Central memory CD8-positive, alpha-beta T cell (primary cell): ENCODE measurements around the gene C4orf46.

Source experiments
- ATAC-seq: fragments of 150-1000 bp; cut with Tn5 transposase; replicated peaks from 2 replicates; pipeline ENCODE4 v1.10.0; 2022; ENCODE audit warnings: mild to moderate bottlenecking, moderate FRiP score, moderate number of reproducible peaks; ENCODE audit not compliant: poor library complexity, severe bottlenecking; ENCODE audit errors: extremely low read depth
- DNase-seq, 2 donors: peaks; one replicate each; pipeline ENCODE4 v3.0.0; 2021; ENCODE audit warnings: low spot score in 2 of 2
- H3K27ac Mint-ChIP-seq: one replicate; pipeline ENCODE4 v1.8.0; 2022; ENCODE audit warnings: low read depth, mild to moderate bottlenecking, moderate library complexity, mixed read lengths
- H3K27me3 Mint-ChIP-seq: one replicate; pipeline ENCODE4 v1.8.0; 2022; ENCODE audit warnings: mixed read lengths
- H3K36me3 Mint-ChIP-seq: one replicate; pipeline ENCODE4 v1.8.0; 2022; ENCODE audit warnings: mild to moderate bottlenecking, moderate library complexity, mixed read lengths; ENCODE audit not compliant: insufficient read depth
- H3K4me1 Mint-ChIP-seq: one replicate; pipeline ENCODE4 v1.8.0; 2022; ENCODE audit warnings: mixed read lengths
- H3K4me3 Mint-ChIP-seq: one replicate; pipeline ENCODE4 v1.8.0; 2022; ENCODE audit warnings: mild to moderate bottlenecking, moderate library complexity, mixed read lengths
- H3K9me3 Mint-ChIP-seq: one replicate; pipeline ENCODE4 v1.8.0; 2022; ENCODE audit warnings: mixed read lengths

C4orf46 gene

DNA sequence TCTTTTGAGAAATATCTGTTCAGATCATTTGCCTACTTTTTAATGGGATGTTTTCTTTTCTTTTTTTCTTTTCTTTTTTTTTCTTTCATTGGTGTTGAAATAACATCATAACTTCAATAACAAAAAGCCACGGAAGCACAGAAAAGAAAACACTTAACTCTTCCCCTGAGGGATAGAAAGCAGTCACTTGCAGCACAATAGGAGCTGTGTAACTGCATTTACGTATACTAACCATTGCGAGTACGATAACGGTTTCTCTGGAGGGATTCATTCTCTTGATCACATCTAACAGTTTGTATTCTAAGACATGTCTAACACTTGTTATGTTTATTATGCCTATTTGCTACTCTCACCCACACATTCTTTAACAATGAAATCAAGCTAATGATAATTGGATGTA is 27.3 kb downstream of the C4orf46 start:
- Mint-ChIP-seq H3K9me3 (no peaks in the 10 kb centered on the region), H3K36me3 (no peaks in the 10 kb centered on the region), H3K27ac (no peak overlapping the region), H3K4me1 (no peaks in the 10 kb centered on the region), H3K4me3 (no peak overlapping the region), H3K27me3 (peaks cover 61% of the 10 kb centered on the region)
- ATAC-seq (no peak), DNase-seq (no peak)

DNA sequence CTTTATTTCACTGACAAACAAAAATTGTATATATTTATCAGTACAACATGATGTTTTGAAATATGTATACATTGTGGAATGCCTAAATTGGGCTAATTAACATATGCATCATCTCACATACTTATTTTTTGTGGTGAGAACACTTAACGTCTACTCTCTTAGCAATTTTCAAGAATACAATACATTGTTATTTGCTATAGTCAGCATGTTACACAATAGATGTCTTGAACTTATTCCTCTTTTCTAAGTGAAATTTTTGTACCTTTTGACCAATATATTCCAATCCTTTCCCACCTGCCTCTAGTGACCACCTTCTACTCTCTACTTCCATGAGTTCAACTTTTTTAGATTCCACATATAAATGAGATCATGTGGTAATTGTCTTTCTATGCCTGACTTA is 35.1 kb downstream of the C4orf46 start:
- no peaks in the 10 kb centered on the region for H3K9me3 Mint-ChIP-seq
- H3K4me3 Mint-ChIP-seq: no peak overlapping the region
- no peaks in the 10 kb centered on the region for H3K36me3 Mint-ChIP-seq
- H3K27me3 Mint-ChIP-seq: peaks cover 36% of the 10 kb centered on the region
- H3K27ac Mint-ChIP-seq: no peak overlapping the region
- H3K4me1 Mint-ChIP-seq: no peaks in the 10 kb centered on the region
- DNase-seq: no peak
- ATAC-seq: no peak

DNA sequence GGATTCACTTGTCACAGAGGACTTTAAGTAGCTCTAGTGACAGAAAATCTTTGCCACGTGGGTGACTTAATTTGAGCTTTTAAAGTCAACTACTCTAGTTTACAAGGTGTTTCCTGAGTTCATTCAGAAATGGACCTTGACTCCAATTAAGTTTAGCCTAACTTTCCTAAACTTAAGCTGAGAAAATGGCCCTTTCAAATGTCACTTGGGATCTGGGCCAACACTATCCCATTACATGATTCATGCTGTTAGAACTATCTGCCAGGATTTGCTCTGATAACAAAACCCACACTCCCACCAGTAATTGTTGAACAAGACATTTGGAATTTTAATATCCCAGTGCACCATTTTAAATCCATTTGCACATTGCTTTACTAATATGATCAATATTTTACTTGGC is 40.8 kb downstream of the C4orf46 start:
- ATAC-seq (no peak), DNase-seq (no peak)
- no peak overlapping the region for H3K4me3 Mint-ChIP-seq
- H3K27me3 Mint-ChIP-seq: no peaks in the 10 kb centered on the region
- H3K4me1 Mint-ChIP-seq: no peaks in the 10 kb centered on the region
- H3K36me3 Mint-ChIP-seq: no peaks in the 10 kb centered on the region
- H3K9me3 Mint-ChIP-seq: no peaks in the 10 kb centered on the region
- no peak overlapping the region for H3K27ac Mint-ChIP-seq

DNA sequence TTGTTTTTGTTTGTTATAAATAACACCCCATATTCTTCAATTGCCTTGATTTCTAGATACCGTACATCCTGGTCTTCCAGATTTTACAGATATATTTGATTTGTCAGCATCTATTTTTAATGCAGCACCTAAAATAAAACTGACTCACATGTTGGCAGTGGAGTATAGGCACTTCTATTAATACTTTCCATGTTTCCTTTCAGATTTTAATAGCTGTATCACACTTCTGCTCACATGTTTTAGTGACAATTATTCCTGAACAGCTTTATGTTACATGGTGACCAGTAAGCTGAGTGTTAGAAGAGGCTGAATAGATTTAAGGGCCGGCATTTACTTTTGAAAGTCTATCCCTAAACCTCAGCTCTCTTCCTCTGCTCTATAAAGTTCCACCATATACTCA is 46.1 kb downstream of the C4orf46 start:
- H3K27ac Mint-ChIP-seq: no peak overlapping the region
- ATAC-seq: no peak
- H3K4me3 Mint-ChIP-seq: no peak overlapping the region
- no peaks in the 10 kb centered on the region for H3K4me1 Mint-ChIP-seq
- no peaks in the 10 kb centered on the region for H3K36me3 Mint-ChIP-seq
- no peak for DNase-seq
- H3K27me3 Mint-ChIP-seq: peaks cover 15% of the 10 kb centered on the region
- no peaks in the 10 kb centered on the region for H3K9me3 Mint-ChIP-seq

DNA sequence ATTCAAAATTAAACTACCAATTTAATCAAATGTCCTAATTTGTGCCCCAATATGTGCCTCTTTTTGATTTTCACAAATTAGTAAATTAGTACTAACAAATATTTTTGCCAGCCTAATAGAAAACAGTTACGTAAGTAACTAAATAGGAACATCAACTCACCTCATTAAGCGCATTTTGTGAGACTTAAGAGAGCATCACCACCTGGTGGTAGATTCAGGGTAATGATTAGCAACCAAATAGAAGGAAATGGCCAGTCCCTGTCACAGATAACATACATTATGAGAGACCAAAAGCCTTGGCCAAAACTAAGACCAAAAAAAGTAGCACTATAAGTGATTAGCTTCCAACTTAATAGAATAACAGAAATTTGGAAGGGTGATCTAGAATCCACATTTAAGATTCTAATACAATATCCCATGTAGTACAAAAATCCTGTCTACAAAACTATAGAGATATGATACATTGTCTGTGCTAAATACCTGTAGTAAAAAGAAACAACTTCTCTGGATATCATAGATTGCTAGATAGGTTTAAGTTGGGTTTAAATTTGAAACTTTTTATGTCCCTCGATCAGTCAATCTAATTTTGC is 46.7 kb downstream of the C4orf46 start:
- Mint-ChIP-seq H3K4me3 (no peak overlapping the region), H3K36me3 (no peaks in the 10 kb centered on the region), H3K27me3 (peaks cover 21% of the 10 kb centered on the region), H3K27ac (no peak overlapping the region), H3K9me3 (no peaks in the 10 kb centered on the region), H3K4me1 (no peaks in the 10 kb centered on the region)
- no peak for DNase-seq
- no peak for ATAC-seq

DNA sequence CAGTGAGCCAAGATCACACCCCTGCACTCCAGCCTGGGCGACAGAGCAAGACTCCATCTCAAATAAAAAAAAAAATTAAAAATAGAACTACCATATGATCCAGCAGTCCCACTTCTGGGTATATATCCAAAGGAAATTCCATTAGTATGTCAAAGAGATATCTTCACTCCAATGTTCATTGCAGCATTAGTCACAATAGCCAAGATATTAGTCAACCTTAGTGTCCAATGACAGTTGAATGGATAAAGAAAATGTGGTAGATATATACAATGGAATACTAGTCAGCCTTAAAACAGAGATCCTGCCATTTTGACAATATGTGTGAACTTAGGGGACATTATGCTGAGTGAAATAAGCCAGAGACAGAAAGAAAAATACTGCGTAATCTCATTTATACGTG is 49.4 kb downstream of the C4orf46 start:
- no peaks in the 10 kb centered on the region for H3K36me3 Mint-ChIP-seq
- no peak overlapping the region for H3K4me3 Mint-ChIP-seq
- ATAC-seq (no peak), DNase-seq (no peak)
- no peaks in the 10 kb centered on the region for H3K9me3 Mint-ChIP-seq
- no peak overlapping the region for H3K27ac Mint-ChIP-seq
- H3K4me1 Mint-ChIP-seq: no peaks in the 10 kb centered on the region
- H3K27me3 Mint-ChIP-seq: peaks cover 36% of the 10 kb centered on the region

DNA sequence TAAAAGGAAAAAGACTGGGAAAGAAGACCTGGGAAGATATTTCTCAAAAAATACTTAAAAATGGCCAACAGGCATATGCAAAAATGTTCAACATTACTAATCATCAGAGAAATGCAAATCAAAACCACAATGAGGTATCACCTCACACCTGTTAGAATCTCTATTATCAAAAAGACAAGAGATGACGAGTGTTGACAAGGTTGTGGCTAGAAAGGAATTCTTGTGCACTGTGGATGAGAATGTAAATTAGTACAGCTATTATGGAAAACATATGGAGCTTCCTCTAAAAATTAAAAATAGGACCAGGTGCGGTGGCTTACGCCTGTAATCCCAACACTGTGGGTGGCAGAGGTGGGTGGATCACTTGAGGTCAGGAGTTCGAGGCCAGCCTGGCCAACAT is 50.0 kb downstream of the C4orf46 start:
- H3K27ac Mint-ChIP-seq: no peak overlapping the region
- no peaks in the 10 kb centered on the region for H3K4me1 Mint-ChIP-seq
- DNase-seq: no peak
- no peak for ATAC-seq
- H3K9me3 Mint-ChIP-seq: no peaks in the 10 kb centered on the region
- no peak overlapping the region for H3K4me3 Mint-ChIP-seq
- peaks cover 36% of the 10 kb centered on the region for H3K27me3 Mint-ChIP-seq
- H3K36me3 Mint-ChIP-seq: no peaks in the 10 kb centered on the region

DNA sequence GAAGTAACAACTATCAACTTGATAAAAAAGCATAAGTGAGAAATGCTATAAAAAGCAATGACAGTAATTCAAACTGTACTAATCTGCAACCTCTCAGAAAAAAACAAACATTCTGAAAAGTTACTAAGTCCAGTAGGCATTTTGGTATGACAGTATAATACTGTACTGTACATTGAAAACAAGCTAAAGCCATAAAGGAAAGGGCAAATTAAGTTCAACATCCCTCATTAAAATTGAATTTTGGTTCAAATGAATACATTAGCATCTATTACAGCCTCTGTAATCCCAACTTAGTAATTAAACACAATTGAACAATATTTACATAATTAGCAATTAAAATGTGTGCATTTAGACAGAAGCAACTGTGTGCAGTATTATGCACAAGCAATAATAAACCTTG is 53.7 kb downstream of the C4orf46 start:
- ATAC-seq: no peak
- H3K4me1 Mint-ChIP-seq: no peaks in the 10 kb centered on the region
- no peak for DNase-seq

More for the DNA sequence above, 53.7 kb downstream of the C4orf46 start:
- Mint-ChIP-seq H3K36me3 (no peaks in the 10 kb centered on the region), H3K9me3 (no peaks in the 10 kb centered on the region), H3K27ac (no peak overlapping the region), H3K27me3 (peaks cover 54% of the 10 kb centered on the region), H3K4me3 (no peak overlapping the region)
